HUDEP-2 (cell line): ENCODE measurements around the gene VAV2.

Source experiments
- DNase-seq, 76 experiments: peaks; one replicate each; lab custom pipeline; 2025; ENCODE audit not compliant: unreplicated experiment in 76 of 76; lab: John Stamatoyannopoulos, UW

Gene VAV2

GRCh38 chr9:133982971-133983720 is 9.0 kb downstream of the VAV2 start:
- DNase-seq = no peak

- no peak for DNase-seq
Measured at GRCh38 chr9:133981958-133982681, 10.0 kb downstream of the VAV2 start.

- DNase-seq = no peak
Measured at GRCh38 chr9:133981589-133981957, 10.6 kb downstream of the VAV2 start.

- no peak for DNase-seq
Measured at GRCh38 chr9:133980864-133981588, 11.1 kb downstream of the VAV2 start.

- DNase-seq = no peak
Measured at GRCh38 chr9:133979921-133980863, 11.9 kb downstream of the VAV2 start.

GRCh38 chr9:133979273-133979920 is 12.7 kb downstream of the VAV2 start:
- no peak for DNase-seq

GRCh38 chr9:133978899-133979272 is 13.2 kb downstream of the VAV2 start:
- no peak for DNase-seq

GRCh38 chr9:133978226-133978898 is 13.8 kb downstream of the VAV2 start:
- no peak for DNase-seq

GRCh38 chr9:133977421-133978201 is 14.5 kb downstream of the VAV2 start:
- DNase-seq = no peak

GRCh38 chr9:133976887-133977286 is 15.2 kb downstream of the VAV2 start:
- no peak for DNase-seq

GRCh38 chr9:133976191-133976861 is 15.8 kb downstream of the VAV2 start:
- no peak for DNase-seq

GRCh38 chr9:133975511-133975910 is 16.6 kb downstream of the VAV2 start:
- DNase-seq = no peak

GRCh38 chr9:133974631-133975341 is 17.3 kb downstream of the VAV2 start:
- DNase-seq = no peak

GRCh38 chr9:133973791-133974630 is 18.1 kb downstream of the VAV2 start:
- DNase-seq = no peak

GRCh38 chr9:133973111-133973790 is 18.9 kb downstream of the VAV2 start:
- DNase-seq = no peak
